KOPT-K1 (cell line): ENCODE results near the gene TNFRSF11A.

ENCODE experiments used
- H3K27ac ChIP-seq: fragments of 200-600 bp; sonication (generic); 2 replicates; pipeline ENCODE4 v1.5.1; 2016; ENCODE audit warnings: antibody characterized with exemption, mild to moderate bottlenecking, low read depth, low read length; ENCODE audit not compliant: poor library complexity, severe bottlenecking
- H3K36me3 ChIP-seq: fragments of 200-600 bp; sonication (generic); 2 replicates; pipeline ENCODE4 v1.5.1; 2017; ENCODE audit warnings: antibody characterized with exemption, mild to moderate bottlenecking, low read length, moderate library complexity; ENCODE audit not compliant: insufficient read depth
- H3K9me3 ChIP-seq: fragments of 200-600 bp; sonication (generic); 2 replicates; pipeline ENCODE4 v1.5.1; 2017; ENCODE audit warnings: antibody characterized with exemption, low read length, mild to moderate bottlenecking; ENCODE audit not compliant: insufficient read depth, poor library complexity, severe bottlenecking

TNFRSF11A gene

DNA sequence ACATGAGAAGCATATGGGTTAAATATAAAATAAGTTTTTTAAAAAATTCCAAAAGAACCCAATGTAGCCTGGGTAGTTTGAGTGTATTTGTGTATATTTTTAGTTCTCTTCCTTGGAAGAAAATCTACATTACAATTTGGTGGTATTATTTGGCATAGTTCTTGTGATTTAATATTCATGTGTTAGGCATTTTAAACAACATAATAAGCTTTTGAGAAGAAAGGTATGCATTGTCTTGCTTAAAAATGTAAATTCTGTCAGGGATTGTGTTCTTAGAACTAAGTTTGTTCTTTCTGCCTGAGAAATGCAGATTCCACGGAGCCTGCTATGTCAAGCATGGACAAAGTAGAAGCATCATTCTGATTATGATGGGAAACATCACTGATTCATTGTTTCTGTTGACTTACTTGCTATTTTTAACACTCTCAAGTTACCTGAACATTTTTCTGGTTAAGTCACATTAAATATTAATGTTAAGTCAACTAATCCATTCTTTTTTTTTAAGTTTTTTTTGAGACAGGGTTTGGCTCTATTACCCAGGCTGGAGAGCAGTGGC, 49.4 kb downstream of the TNFRSF11A start:
- H3K9me3 ChIP-seq: no peaks in the 10 kb centered on the region
- no peak overlapping the region for H3K27ac ChIP-seq
- H3K36me3 ChIP-seq: no peaks in the 10 kb centered on the region

DNA sequence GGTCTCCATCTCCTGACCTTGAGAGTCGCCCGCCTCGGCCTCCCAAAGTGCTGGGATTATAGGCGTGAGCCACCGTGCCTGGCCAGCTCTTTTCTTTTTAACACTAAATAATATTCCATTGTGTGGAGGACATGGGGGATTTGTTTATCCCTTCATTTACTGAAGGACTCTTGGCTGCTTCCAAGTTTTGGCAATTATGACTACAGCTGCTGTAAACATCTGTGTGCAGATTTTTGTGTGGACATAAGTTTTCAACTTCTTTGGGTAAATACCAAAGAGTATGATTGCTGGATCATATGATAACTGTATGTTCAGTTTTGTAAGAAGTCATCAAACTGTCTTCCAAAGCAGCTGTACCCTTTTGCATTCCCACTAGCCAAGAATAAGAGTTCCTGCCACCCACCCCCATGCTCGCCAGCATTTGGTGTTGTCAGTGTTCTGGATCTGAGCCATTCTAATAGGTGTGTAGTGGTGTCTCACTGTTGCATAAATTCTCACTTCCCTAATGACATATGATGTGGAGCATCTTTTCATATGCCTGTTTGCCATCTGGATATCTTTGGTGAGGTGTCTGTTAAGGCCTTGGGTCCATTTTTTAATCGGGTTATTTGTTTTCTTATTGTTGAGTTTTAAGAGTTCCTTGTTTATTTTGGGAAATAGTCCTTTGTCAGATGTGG, 52.2 kb downstream of the TNFRSF11A start:
- Histone ChIP-seq H3K36me3 (no peaks in the 10 kb centered on the region), H3K27ac (no peak overlapping the region), H3K9me3 (no peaks in the 10 kb centered on the region)

DNA sequence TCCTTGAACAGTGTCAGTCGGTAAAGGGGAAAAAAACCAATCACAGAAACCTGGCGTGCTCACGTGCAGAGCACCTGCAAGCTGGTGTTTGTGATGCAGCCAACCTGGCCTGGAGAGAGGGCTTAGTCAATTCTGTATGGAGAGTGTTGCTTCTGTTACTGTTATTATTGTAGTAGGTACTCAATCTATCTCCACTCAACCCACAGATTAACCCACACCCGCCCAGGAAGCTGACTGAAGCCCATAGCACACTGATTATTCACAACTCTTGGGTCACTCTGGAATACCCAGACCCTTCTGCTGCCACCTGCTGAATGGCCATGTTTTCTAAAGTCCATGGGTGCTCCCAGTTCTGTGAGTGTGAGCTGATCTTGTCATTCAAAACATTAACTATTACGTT, 53.9 kb downstream of the TNFRSF11A start:
- H3K9me3 ChIP-seq: no peaks in the 10 kb centered on the region
- no peaks in the 10 kb centered on the region for H3K36me3 ChIP-seq
- H3K27ac ChIP-seq: no peak overlapping the region

DNA sequence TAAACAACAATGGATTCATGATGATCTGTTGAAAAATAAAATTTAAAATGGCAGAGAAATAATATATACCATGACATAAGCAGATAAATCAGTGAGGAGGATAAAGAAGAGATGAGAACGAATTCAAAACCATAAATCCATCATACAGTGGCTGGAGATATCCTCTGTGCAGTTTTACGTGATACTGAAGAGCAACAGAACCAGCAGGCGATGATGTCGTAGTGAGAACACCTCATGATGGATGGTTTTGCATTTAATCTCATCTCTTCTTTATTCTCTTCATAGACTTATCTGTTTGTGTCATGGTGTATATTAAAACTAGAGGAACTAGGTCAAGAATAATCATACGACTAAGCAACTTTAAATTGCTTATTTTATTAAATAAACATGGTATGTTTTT, 56.3 kb downstream of the TNFRSF11A start:
- Histone ChIP-seq H3K27ac (no peak overlapping the region), H3K9me3 (no peaks in the 10 kb centered on the region), H3K36me3 (no peaks in the 10 kb centered on the region)

DNA sequence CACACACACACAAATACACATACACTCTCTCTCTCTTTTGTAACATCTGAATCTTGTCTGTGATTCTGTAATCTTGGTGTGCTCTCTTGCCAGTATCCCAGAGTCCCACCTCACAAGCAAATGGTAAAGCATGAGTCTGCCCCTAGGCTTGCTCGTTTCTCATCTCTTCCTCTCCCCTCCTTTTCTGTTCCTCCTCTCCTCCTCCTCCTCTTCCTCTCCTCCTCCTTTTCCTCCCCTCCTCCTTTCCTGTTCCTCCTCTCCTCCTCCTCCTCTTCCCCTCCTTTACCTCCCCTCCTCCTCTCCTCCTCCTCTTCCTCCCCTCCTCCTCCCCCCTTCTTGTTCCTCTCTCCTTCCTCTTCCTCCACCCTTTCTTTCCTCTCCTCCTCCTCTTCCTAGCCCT, 59.0 kb downstream of the TNFRSF11A start:
- no peak overlapping the region for H3K27ac ChIP-seq

DNA sequence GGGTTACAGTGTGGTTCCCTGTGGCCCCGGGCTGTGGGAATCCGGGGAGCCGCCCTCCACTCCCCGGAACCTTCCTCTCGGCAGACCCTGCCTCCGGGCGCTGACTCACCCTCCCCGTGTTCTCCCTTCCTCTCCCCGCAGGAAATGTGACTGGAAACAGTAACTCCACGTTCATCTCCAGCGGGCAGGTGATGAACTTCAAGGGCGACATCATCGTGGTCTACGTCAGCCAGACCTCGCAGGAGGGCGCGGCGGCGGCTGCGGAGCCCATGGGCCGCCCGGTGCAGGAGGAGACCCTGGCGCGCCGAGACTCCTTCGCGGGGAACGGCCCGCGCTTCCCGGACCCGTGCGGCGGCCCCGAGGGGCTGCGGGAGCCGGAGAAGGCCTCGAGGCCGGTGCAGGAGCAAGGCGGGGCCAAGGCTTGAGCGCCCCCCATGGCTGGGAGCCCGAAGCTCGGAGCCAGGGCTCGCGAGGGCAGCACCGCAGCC, 59.5 kb downstream of the TNFRSF11A start:
- H3K9me3 ChIP-seq: no peaks in the 10 kb centered on the region
- H3K36me3 ChIP-seq: no peaks in the 10 kb centered on the region
- H3K27ac ChIP-seq: no peak overlapping the region

More for the DNA sequence above, 59.0 kb downstream of the TNFRSF11A start:
- H3K9me3 ChIP-seq: no peaks in the 10 kb centered on the region
- no peaks in the 10 kb centered on the region for H3K36me3 ChIP-seq

DNA sequence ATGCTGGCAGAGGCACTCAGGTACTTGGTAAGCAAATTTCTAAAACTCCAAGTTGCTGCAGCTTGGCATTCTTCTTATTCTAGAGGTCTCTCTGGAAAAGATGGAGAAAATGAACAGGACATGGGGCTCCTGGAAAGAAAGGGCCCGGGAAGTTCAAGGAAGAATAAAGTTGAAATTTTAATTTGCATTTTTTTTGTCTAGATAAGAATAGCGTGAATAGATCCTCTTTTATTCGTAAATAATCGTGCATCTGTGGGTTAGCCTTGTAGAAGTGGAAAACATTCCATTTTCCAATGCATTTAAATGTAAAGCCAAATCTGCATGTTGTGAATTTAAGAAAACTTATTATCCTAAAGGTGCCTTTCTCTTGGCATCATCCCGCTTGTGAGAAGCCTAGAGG, 61.0 kb downstream of the TNFRSF11A start:
- Histone ChIP-seq H3K36me3 (no peaks in the 10 kb centered on the region), H3K9me3 (peaks cover 2% of the 10 kb centered on the region), H3K27ac (no peak overlapping the region)

DNA sequence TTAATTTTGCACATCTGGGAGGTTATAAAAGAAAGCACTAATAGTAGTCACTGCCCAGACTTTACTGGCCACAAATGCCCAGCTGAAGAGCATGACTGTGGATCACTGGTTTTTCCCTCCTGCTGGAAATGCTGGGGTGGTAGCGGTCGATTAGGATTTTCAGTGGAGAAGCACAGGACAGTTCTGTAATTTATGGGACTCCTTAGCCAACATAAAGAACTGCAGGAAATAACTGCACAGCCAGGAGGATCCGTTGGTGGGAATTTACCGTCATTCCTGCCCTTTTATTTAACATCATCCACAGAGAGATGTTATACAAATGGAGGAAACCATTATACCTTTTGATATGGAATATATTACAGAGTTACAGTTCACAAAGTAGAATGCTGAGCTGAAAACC, 61.5 kb downstream of the TNFRSF11A start:
- H3K9me3 ChIP-seq: peaks cover 7% of the 10 kb centered on the region
- H3K27ac ChIP-seq: no peak overlapping the region
- no peaks in the 10 kb centered on the region for H3K36me3 ChIP-seq

DNA sequence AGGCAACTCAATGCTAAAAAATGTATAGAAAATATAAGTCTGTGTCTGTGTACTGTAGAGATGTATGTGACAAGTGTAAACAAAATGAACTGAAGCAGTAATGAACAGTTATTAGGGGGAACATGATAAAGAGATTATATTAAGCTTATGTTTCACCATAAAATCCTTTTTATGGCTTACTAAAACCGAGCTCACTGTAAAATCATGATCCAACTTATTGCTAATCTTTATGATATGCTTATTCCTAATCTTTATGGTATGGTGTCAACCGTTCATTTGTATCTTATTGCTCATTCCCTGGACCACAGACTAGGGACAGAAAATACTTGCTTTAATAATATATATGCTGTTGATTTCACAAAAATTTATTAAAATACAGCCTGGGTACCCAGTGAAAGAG, 62.1 kb downstream of the TNFRSF11A start:
- Histone ChIP-seq H3K9me3 (peaks cover 7% of the 10 kb centered on the region), H3K36me3 (no peaks in the 10 kb centered on the region), H3K27ac (no peak overlapping the region)

DNA sequence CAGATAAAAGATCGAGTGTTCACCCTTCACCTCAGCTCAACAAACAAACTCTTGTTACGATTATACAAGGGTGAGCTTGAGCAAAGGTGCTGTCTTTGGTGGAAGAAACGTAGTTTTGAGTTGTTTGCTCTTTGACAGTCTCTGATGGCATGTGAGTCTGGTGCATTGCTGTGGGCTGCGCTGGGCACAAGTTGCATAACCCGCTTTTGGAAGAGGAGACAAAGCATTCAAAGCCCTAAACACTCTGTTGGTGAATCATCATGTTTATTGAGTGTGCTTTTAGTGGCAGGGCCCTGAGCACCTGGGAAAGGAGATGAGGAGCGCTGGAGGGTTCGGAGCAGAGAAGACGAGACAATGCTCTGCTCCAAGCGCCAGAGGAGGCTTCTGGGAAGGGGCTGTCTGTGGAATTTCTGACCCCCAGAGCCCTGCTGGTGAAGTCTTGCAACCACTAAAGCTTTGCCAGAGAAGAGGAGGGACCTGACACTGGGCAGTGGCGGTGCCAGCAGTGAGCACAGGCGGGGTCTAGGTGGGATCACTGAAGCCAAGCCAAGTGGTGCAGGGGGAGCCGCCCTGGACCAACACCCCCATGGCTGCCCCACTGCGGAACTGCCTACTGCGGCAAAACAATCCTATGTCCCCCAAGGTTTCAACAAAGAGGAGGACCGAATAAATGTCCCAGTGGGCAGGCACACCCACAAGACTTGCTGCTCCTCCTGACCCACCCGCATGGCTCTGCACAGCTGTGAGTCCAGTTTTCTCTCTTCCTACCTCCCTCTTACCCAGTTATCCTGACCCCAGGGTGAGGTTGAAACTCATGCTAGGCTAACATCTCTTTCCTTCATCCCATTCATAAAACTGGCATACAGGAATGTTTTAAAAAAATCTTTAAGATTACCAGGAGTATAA, 64.0 kb downstream of the TNFRSF11A start:
- Histone ChIP-seq H3K27ac (no peak overlapping the region), H3K9me3 (peaks cover 7% of the 10 kb centered on the region), H3K36me3 (no peaks in the 10 kb centered on the region)

DNA sequence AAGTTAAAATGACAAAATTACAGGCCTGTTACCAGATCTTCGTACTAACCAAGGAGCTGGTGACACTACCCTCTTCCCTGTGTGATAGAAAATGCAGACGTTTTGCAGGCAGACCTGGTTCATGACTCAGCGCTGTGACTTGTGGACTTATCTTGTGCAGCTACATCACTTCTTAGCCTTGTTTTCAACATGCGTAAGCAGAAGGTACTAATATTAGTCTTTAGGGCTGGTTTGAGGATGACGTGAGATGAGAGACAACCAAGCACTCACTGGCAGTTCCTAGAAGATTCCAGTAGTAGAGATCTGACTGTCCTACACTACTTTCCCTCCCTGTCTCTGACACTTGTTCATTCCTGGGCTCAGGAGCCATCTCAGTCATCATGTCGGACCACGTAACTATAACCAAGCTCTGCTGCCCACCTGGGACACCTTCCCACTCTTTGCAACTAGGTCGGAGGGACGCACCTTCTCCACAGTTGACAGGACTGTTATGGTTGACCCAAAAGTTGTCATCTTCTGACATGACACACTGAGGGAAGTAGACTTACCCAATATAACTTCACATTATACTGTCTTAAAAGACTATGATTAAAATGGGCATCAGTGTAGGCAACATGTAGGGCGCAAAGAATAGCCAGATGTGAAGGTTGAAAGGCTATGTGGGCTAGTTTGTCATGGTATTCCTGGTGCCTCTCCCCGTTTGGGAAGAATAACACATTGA, 64.8 kb downstream of the TNFRSF11A start:
- H3K9me3 ChIP-seq: peaks cover 7% of the 10 kb centered on the region
- no peaks in the 10 kb centered on the region for H3K36me3 ChIP-seq
- H3K27ac ChIP-seq: no peak overlapping the region

DNA sequence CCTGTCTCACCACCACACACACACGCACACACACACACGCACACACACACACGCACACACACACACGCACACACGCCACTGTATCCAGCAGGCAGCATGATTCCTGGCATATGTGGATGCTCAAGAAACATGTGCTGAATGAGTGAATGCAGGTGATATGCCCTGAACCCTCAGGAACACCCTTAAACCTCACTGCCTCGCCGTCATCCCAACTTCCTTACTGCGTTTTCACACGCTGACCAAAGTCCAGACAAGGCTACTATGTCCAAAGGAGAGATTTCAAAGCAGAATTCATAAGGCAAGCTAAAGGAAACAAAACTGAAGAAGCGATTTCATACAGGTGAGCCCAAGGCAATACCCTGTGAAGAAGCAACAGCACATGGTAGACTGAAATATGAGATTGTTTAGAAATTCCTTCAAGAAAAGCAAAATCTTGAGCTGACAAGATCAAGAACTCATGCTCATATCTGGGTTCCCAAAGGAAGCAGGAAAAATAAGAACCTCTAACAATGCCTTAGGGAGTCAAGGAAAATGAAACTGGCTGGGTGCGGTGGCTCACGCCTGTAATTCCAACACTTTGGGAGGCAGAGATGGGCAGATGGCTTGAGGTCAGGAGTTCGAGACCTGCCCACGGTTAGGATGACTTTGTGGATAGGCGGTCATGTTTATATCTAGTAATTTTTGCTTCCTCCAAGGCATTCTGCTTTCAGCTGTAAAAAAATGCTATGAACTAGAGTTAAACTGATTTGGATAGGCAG, 69.1 kb downstream of the TNFRSF11A start:
- no peak overlapping the region for H3K27ac ChIP-seq
- H3K36me3 ChIP-seq: no peaks in the 10 kb centered on the region
- H3K9me3 ChIP-seq: peaks cover 7% of the 10 kb centered on the region

DNA sequence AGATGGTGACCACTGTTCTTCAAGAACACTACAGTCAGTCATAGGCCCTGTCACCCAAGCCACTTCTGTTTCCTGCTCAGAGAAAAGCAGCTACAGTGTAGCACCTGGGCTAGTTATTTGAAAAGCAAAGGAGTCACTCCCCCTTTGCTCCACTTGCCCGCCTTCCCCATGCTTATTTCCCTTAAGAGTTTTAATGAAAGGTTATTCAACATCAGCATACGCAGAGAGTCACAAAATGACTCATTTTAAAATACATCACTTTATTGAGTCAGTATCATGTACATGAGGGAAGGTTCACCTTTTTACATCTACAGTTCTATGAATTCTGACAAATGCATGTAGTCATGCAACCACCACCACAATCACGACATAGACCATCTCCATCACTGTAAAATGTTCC, 71.3 kb downstream of the TNFRSF11A start:
- no peak overlapping the region for H3K27ac ChIP-seq
- peaks cover 2% of the 10 kb centered on the region for H3K9me3 ChIP-seq
- no peaks in the 10 kb centered on the region for H3K36me3 ChIP-seq

DNA sequence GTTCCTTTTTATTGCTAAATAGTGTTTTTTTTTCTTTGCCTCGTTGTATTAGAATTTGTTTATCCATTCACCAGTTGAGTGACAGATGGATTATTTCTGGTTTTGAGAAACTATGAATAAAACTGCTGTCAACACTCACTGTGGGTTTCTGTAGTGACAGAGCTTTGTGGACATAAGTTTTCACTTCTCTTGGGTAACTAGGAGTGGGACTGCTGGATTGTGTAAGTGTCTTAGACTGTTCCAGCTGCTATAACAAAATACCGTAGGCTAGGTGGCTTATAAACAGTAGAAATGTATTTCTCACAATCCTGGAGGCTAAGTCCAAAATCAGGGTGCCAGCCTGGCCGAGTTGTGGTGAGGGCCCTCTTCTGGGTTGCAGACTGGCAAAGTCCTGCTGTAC, 71.9 kb downstream of the TNFRSF11A start:
- Histone ChIP-seq H3K27ac (no peak overlapping the region), H3K9me3 (no peaks in the 10 kb centered on the region), H3K36me3 (no peaks in the 10 kb centered on the region)
